Measurements from ENCODE around the gene STMN1.
"Not testable (repeated sequence)": the region's sequence is repeated elsewhere in the genome, so short reads cannot be mapped to it uniquely, and the experiment has no call there.

The STMN1 gene

DNA sequence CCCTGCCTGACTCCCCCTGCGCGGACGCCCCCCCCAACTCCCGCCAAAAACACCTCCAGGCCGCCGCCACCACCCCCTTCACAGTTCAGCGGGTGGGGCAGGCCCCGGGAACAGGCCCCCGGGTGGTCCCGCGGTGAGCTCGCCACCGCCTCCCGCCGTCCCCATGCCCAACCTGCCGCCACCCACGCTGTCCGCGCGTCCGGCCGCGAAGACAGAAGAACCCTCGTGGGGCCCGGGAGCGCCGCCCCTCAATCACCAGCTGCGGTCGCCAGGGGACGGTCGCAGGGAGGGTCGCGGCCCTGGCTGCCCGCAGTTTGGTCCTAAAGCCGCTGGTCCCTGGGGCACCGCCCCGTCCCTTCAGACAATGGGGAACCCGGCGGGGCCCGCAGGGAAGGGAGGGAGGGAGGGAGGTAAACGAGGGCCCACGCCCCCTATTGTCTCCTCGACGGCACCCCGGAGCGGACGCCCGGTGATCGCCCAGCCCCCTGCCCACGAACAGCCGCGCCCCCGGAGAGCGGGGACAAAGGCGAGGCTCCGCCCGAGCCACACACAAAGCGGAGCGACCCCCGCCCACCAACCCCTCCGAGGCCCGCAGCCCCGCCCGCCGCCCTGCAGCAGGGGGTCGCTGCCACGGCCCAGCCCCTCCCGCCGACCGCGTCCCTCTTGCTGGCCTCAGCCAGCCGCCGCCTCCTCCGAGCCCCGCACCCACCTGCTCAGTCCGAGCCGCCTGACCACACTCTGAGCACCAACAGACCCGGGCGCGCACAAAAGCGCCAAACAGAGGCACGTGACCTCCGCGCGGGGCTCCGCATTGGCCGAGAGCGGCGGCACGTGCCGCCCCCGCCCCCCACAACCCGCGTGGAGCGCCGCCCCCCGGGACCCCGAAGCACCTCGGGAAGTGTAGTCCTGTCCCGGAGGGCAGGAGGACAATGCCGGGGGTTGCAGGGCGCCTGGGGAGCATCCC is at the start of gene STMN1:
TSS of gene STMN1 (minus strand) at position 740 of the 964 bp plus-strand sequence. CDS start 1,743 bp downstream, outside the sequence.
- Mint-ChIP-seq H3K4me3 (peak within 1 kb of the TSS; percentile 92), H3K27ac (peak within 1 kb of the TSS; percentile 80), H3K4me1 (ENCODE audit: low read depth) (peaks cover 22% of the 10 kb centered on the region), H3K36me3 (ENCODE audit: low read depth) (peaks cover 36% of the 10 kb centered on the region), H3K9me3 (no peaks in the 10 kb centered on the region), H3K27me3 (no peaks in the 10 kb centered on the region)

DNA sequence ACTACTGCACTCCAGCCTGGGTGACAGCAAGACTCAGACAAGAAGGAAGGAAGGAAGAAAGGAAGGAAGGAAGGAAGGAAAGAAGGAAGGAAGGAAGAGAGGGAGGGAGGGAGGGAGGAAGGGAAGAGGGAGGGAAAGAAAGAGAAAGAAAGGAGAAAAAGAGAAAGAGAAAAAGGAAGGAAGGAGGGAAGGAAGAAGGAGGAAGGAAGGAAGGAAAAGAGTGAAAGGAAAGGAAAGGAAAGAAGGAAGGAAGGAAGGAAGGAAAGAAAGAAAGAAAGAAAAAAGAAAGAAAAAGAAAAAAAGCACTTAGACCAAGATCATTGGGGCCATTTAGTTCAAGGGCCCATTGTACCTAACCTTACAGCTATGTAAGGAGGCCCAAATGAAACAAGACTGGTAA is 49.3 kb upstream of the STMN1 start:
- H3K27me3 Mint-ChIP-seq: no peaks in the 10 kb centered on the region
- H3K9me3 Mint-ChIP-seq: peaks cover 4% of the 10 kb centered on the region
- H3K27ac Mint-ChIP-seq: no peak overlapping the region
- peaks cover 30% of the 10 kb centered on the region for H3K36me3 Mint-ChIP-seq (ENCODE audit: low read depth)
- peaks cover 9% of the 10 kb centered on the region for H3K4me1 Mint-ChIP-seq (ENCODE audit: low read depth)
- no peak overlapping the region for H3K4me3 Mint-ChIP-seq

DNA sequence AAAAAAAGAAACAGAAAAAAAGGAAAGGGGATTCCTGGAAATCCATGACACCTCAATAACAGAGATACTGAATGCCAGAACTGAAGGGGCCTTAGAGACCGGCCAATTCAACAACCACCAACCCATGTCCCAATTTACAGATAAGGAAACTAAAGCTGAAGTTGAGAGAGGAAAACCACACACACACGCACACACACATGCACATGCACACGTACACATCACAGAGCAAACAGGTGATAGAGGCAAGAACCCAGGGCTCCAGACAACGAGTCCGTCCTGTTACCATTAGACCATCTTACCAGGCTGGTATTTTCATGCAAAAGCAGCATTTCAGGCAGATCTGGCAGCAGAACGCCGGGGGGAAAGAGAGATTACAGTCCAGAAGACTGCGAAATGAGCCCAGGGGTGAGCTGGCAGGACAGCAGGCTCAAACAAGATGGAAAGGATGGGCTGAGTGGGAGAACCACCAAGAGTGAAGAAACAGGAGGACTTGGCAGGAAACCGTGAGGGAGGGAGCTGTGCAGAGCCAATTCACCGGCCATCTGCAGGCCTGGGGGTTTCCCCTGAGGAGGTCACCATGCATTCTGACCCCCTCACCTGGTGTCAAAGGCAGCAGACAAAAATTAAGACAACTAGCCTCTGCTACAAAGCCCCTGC is 48.2 kb upstream of the STMN1 start:
- H3K27me3 Mint-ChIP-seq: no peaks in the 10 kb centered on the region
- H3K9me3 Mint-ChIP-seq: peaks cover 4% of the 10 kb centered on the region
- peaks cover 19% of the 10 kb centered on the region for H3K36me3 Mint-ChIP-seq (ENCODE audit: low read depth)
- no peak overlapping the region for H3K27ac Mint-ChIP-seq
- H3K4me3 Mint-ChIP-seq: no peak overlapping the region
- H3K4me1 Mint-ChIP-seq (ENCODE audit: low read depth): peaks cover 9% of the 10 kb centered on the region

- Mint-ChIP-seq H3K36me3 (ENCODE audit: low read depth) (peaks cover 6% of the 10 kb centered on the region), H3K9me3 (no peaks in the 10 kb centered on the region), H3K27me3 (no peaks in the 10 kb centered on the region), H3K4me3 (no peak overlapping the region), H3K27ac (no peak overlapping the region), H3K4me1 (ENCODE audit: low read depth) (peaks cover 9% of the 10 kb centered on the region)
Measured at GRCh38 chr1:25952841-25953401, 46.7 kb upstream of the STMN1 start.

- Mint-ChIP-seq H3K36me3 (ENCODE audit: low read depth) (no peaks in the 10 kb centered on the region), H3K27ac (no peak overlapping the region), H3K4me3 (no peak overlapping the region), H3K9me3 (peaks cover 2% of the 10 kb centered on the region), H3K4me1 (ENCODE audit: low read depth) (peaks cover 2% of the 10 kb centered on the region), H3K27me3 (no peaks in the 10 kb centered on the region)
Measured at GRCh38 chr1:25948641-25949040, 42.4 kb upstream of the STMN1 start.

DNA sequence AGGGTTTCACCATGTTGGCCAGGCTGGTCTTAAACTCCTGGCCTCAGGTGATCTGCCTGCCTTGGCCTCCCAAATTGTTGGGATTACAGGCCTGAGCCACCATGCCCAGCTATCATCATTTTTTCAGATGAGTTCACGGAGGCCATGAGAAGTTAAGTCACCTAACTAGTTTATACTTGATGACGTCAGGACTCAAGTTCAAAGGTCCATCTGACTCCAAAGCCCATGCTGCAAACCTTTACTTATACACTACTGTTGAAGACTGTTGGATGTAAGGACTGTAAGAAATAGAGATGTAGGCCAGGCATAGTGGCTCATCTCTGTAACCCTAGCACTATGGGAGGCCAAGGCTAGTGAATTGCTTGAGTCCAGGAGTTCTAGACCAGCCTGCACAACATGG is 40.8 kb upstream of the STMN1 start:
- H3K4me1 Mint-ChIP-seq (ENCODE audit: low read depth): no peaks in the 10 kb centered on the region
- peaks cover 5% of the 10 kb centered on the region for H3K36me3 Mint-ChIP-seq (ENCODE audit: low read depth)
- H3K27me3 Mint-ChIP-seq: no peaks in the 10 kb centered on the region
- H3K4me3 Mint-ChIP-seq: no peak overlapping the region
- peaks cover 8% of the 10 kb centered on the region for H3K9me3 Mint-ChIP-seq
- H3K27ac Mint-ChIP-seq: no peak overlapping the region

DNA sequence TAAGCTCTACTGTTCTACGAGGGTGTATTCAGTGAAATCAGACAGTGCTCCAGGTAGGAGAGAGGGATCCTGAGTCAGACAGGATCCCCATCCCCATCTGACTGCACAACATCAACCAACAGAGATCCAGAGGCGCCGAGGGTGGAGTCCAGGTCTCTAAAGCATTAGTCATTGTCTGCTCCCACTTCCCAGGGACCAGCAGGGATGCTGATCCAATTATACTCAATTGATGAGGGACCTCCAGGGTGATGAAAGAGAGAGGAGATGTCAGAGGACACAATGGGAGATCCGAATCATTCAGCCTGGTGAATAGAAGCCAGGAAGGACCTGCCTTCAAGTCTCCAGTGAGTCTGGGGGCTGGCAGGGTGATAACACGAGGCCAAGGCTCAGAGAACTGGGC is 39.5 kb upstream of the STMN1 start:
- Mint-ChIP-seq H3K4me1 (ENCODE audit: low read depth) (no peaks in the 10 kb centered on the region), H3K9me3 (peaks cover 8% of the 10 kb centered on the region), H3K27me3 (no peaks in the 10 kb centered on the region), H3K27ac (no peak overlapping the region), H3K4me3 (no peak overlapping the region), H3K36me3 (ENCODE audit: low read depth) (peaks cover 5% of the 10 kb centered on the region)

DNA sequence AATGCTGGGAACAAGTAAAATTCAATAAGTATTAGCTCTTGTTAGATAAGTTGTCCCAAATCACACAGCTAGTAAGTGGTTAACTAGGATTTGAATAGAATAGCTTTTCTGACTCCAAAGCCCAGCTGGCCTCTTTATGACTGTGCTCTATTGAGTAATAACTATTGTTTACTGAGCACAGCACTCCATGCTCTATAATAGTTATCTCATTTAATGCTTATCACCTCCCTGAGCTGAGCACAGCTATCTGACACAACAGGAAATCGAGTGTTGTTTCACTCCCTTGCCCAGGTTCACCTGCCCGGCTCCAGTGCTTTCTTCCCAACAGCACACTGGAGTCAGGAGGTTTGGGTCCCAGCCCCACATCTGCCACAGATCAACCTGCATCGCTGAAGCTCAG is 38.8 kb upstream of the STMN1 start:
- H3K27ac Mint-ChIP-seq: no peak overlapping the region
- no peak overlapping the region for H3K4me3 Mint-ChIP-seq
- peaks cover 8% of the 10 kb centered on the region for H3K9me3 Mint-ChIP-seq
- H3K36me3 Mint-ChIP-seq (ENCODE audit: low read depth): peaks cover 5% of the 10 kb centered on the region
- H3K4me1 Mint-ChIP-seq (ENCODE audit: low read depth): no peaks in the 10 kb centered on the region
- no peaks in the 10 kb centered on the region for H3K27me3 Mint-ChIP-seq

DNA sequence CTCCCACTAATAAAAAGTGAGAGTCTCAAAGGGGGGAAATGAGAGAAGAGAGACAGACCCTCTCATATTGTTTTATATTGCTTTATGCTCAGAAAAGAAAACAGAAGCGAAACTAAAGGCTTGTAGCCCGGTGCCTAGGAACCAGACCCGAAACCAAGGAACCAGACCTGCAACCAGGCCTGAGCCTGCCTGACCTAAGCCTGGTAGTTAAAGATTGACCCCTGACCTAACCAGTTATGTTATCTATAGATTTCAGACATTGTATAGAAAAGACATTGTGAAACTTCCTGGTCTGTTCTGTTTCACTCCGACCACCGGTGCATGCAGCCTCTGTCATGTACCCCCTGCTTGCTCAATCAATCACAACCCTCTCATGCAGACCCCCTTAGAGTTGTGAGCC is 37.3 kb upstream of the STMN1 start:
- not testable (repeated sequence) for H3K9me3 Mint-ChIP-seq; H3K4me1 Mint-ChIP-seq (ENCODE audit: low read depth); H3K36me3 Mint-ChIP-seq (ENCODE audit: low read depth); H3K27ac Mint-ChIP-seq; H3K27me3 Mint-ChIP-seq; H3K4me3 Mint-ChIP-seq

- Mint-ChIP-seq H3K27ac (no peak overlapping the region), H3K4me1 (ENCODE audit: low read depth) (no peaks in the 10 kb centered on the region), H3K9me3 (no peaks in the 10 kb centered on the region), H3K27me3 (no peaks in the 10 kb centered on the region), H3K36me3 (ENCODE audit: low read depth) (no peaks in the 10 kb centered on the region), H3K4me3 (no peak overlapping the region)
Measured at GRCh38 chr1:25936947-25937346, 30.7 kb upstream of the STMN1 start.

GRCh38 chr1:25933479-25934365 is 27.5 kb upstream of the STMN1 start:
- H3K4me1 Mint-ChIP-seq (ENCODE audit: low read depth): no peaks in the 10 kb centered on the region
- H3K4me3 Mint-ChIP-seq: no peak overlapping the region
- peak overlapping the region; percentile 54 for H3K27ac Mint-ChIP-seq
- no peaks in the 10 kb centered on the region for H3K27me3 Mint-ChIP-seq
- H3K9me3 Mint-ChIP-seq: no peaks in the 10 kb centered on the region
- H3K36me3 Mint-ChIP-seq (ENCODE audit: low read depth): no peaks in the 10 kb centered on the region

DNA sequence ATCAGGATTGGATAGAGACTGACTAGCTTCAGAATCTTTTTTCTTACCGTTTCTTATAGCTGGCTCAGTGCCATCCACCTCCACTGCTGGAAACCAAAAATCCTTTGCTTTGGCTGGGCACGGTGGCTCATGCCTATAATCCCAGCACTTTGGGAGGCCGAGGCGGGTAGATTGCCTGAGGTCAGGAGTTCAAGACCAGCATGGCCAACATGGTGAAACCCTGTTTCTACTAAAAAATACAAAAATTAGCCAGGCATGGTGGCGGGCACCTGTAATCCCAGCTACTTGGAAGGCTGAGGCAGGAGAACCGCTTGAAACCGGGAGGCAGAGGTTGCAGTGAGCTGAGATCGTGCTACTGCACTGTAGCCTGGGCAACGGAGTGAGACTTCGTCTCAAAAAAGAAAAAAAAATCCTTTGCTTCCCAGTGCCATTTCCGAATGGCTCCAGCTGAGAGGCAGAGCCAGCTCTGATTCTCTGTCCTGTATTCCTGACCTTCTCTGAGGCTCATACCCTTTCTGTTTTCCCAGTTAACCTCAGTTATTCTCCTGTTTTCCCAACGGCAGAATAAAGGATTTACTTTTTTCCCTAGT is 26.7 kb upstream of the STMN1 start:
- H3K9me3 Mint-ChIP-seq; H3K36me3 Mint-ChIP-seq (ENCODE audit: low read depth); H3K4me3 Mint-ChIP-seq; H3K27ac Mint-ChIP-seq; H3K27me3 Mint-ChIP-seq; H3K4me1 Mint-ChIP-seq (ENCODE audit: low read depth): not testable (repeated sequence)

DNA sequence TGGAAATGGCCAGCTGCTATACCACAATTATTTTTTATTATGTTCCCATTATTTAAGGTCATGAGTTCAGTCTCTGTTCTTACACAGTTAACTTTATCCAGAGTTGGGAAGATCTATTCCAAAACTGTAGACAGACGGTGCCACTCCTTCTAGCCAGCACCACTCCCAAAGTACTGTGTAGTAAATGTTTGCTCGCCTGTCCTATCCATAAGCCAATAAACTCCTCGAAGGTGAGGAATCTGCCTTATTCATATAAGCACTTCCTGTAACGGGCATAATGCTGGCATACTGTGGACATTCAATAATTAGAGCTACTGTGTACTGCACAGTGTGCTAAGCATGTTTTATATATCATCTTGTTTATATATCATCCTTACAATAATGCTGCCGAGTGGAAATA is 26.1 kb upstream of the STMN1 start:
- H3K27ac Mint-ChIP-seq: no peak overlapping the region

DNA sequence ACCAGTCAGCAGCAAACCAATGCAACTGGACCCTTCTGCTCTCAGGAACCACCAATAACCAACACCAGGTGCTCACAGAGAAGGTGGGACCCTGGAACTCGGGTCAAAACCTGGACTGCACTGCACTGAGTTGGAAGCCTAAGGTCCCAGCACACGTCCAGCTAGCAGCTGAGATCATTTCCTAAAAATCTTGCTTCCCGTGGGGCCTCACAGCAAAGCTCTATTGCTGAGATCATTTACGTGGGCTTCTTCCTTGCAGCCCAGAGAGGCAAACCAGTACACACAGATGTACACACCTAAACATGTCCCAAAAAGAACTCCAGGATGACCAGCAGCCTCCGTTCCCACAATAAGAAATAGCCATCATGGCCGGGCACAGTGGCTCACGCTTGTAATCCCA is 22.8 kb upstream of the STMN1 start:
- H3K4me3 Mint-ChIP-seq: no peak overlapping the region
- H3K27ac Mint-ChIP-seq: no peak overlapping the region
- H3K9me3 Mint-ChIP-seq: no peaks in the 10 kb centered on the region
- H3K4me1 Mint-ChIP-seq (ENCODE audit: low read depth): peaks cover 7% of the 10 kb centered on the region
- H3K27me3 Mint-ChIP-seq: peaks cover 5% of the 10 kb centered on the region
- no peaks in the 10 kb centered on the region for H3K36me3 Mint-ChIP-seq (ENCODE audit: low read depth)

More for the DNA sequence above, 26.1 kb upstream of the STMN1 start:
- H3K36me3 Mint-ChIP-seq (ENCODE audit: low read depth): no peaks in the 10 kb centered on the region
- H3K4me3 Mint-ChIP-seq: no peak overlapping the region
- H3K9me3 Mint-ChIP-seq: no peaks in the 10 kb centered on the region
- no peaks in the 10 kb centered on the region for H3K27me3 Mint-ChIP-seq
- no peaks in the 10 kb centered on the region for H3K4me1 Mint-ChIP-seq (ENCODE audit: low read depth)
